CD4-positive, alpha-beta T cell treated with Interleukin-4 for 4 hours (primary cell): ENCODE data around the gene RPS6KC1.
"Not testable (repeated sequence)": the region's sequence is repeated elsewhere in the genome, so short reads cannot be mapped to it uniquely, and the experiment has no call there.

Source experiments
- DNase-seq: peaks from one replicate; pipeline ENCODE4 v3.0.0-alpha.2; 2020

The RPS6KC1 gene

GRCh38 chr1:213057264-213058059 is 6.4 kb downstream of the RPS6KC1 start:
- no peak for DNase-seq

- DNase-seq, result no peak
Measured at GRCh38 chr1:213060836-213061235, 9.8 kb downstream of the RPS6KC1 start.

DNA sequence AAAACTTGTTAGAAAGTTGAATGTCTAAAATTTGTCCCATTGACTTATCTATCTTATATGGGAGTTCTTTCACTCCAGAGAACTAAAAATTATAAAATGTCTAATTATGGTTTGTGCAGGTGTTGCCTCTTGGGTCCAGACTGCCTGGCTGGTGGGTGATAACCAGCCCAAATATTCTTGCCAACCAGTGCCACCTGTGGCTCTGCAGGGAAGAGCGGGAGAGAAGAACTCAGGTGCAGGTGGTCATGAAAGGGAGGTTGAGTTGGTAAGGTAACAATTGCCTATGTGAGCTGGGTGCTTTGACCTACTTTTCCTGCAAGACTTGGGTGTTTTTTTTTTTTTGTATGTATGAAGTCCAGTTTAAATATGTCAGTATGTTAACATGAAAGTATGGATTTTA is 10.2 kb downstream of the RPS6KC1 start:
- no peak for DNase-seq

- DNase-seq, result no peak
Measured at GRCh38 chr1:213065800-213066199, 14.8 kb downstream of the RPS6KC1 start.

- DNase-seq, result no peak
Measured at GRCh38 chr1:213066363-213066762, 15.3 kb downstream of the RPS6KC1 start.

DNA sequence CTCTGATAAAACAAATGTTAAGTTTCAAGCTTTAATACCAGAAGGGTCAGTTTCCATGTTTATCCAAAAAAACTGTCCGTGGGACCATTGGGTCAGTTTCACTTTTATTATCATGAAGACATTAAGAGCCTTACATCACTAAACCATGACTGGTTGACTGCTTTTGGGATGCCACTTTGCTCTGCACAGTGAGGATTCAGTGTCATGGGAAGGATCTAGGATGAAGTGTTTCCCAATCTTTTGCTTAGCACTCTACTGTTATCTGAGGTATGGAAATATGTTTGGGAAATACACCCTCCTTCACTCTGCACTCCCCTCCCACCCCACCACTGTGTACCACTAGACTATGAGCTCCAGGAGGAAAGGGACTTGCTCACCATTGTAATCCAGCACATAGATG is 16.3 kb downstream of the RPS6KC1 start:
- no peak for DNase-seq

DNA sequence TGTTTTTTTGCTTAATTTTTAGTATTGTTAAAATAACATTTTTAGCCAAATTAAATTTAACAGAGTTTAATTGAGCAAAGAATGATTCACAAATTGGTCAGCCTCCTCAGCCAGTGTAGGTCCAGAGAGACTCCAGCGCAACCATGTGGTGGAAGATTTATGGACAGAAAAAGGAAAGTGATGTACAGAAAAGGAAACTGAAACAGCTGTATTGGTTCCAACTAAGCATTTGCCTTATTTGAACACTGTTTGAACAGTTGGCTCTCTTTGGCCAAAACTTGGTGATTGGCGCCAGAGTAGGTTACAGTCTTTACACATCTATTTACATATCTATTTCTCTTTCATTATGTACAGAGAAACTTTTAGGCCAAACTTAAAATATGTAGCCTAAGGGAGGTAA is 19.4 kb downstream of the RPS6KC1 start:
- DNase-seq, result peak; percentile 18

- DNase-seq, result no peak
Measured at GRCh38 chr1:213075725-213076124, 24.7 kb downstream of the RPS6KC1 start.

DNA sequence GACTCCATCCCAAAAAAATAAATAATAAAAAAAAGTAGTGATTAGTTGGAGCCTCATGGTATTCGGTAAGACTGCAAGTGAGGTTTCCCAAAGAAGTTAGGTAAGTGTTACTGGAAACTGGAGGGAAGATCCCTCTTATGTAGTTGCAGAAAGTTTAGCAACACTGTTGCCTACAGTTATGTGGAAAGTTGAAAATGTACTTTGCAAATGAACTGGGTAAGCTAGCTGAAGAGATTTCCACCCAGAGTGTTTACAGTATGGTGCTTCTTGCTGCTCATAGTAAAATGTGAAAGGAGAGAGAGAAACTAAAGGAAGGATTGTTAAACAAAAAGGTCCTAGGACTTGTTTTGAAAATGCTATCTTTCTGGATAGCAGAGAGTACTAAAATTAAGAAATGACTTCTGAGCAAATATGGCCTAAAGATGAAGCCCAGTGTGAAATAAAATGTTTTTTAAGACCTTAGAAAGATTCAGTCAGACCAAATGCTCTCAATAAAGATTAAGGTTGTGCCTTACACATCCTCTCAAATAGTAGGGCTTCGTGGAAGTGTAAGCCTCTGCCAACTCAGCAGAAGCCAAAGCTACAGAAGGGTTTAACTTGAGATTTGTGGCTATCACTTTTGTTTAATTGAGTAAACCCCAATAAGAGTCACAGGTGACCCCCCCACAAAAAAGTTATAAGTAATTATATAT is 31.5 kb downstream of the RPS6KC1 start:
- no peak for DNase-seq

- peak; percentile 27 for DNase-seq
Measured at GRCh38 chr1:213083112-213083445, 32.0 kb downstream of the RPS6KC1 start.

DNA sequence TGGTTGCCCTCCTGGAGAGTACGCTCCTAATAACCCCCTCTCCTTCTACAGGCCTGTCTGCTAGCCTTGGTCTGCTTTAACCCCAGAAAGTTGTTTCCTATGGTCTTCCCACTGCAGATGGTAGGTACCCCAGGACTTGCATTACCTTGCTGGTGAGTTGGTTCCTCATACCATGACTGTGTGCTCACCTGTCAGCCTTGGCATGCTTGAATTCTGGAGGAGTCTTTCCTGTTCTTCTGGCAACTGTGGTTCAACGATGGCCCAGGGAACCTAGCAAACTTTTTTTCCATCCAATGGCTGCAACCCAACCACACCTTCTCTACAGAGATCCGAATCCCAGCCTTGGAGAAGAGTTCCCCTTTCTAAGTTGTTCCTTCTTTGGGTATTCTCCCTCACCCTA is 36.9 kb downstream of the RPS6KC1 start:
- no peak for DNase-seq

DNA sequence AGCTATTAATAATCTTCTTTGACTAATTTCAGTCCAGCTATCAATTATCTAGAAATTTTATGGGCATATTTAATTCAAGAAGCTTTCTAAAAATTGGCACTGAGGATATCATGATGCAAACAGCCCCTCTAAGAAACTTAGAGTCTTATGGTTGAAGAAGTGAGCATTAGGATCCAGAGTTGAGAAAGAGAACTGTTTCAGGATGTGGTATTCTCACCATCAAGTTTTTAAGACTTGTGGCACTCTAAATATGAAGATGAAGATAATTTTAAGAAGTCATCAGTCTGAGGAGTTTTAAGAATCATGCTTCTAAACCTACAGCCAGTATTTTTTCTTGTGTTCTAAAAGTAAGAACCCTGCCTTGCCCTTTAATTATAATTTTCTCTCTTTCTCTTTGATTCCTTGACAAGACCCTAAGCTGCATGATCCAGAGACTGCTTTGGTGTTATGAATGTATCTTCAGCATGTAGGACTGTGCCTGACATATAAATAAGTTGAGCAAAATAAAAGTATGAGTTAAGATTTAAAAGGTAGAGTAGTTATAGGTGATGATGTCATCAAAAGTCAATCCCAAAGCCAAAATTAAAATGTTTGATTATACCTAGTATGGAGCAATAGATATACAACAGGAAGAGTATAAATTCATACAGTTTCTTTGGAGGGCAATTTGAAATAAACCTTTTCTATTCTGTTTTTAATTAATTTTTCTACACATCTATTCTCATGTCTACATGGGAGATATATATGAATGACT is 39.1 kb downstream of the RPS6KC1 start:
- no peak for DNase-seq

GRCh38 chr1:213094446-213094845 is 43.4 kb downstream of the RPS6KC1 start:
- DNase-seq, result no peak

DNA sequence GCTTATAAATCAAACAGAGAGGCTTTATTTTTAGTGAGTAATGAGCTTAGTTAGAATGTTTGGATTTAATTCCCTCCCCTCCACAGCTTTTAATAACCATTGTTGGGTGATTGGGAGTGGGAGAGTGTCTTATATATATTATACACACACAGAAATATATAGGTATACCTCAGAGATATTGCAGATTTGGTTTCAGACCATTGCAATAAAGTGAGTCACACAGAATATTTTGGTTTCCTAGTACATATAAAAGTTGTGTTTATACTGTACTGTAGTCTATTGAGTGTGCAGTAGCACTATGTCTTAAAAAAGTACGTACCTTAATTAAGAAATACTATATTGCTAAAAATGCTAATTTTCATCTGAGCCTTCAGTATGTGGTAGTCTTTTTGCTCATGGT is 44.4 kb downstream of the RPS6KC1 start:
- DNase-seq, result no peak

- no peak for DNase-seq
Measured at GRCh38 chr1:213099682-213100399, 48.8 kb downstream of the RPS6KC1 start.

- DNase-seq, result not testable (repeated sequence)
Measured at GRCh38 chr1:213100565-213100964, 49.5 kb downstream of the RPS6KC1 start.

- DNase-seq, result no peak
Measured at GRCh38 chr1:213103377-213104306, 52.6 kb downstream of the RPS6KC1 start.

GRCh38 chr1:213104604-213105003 is 53.6 kb downstream of the RPS6KC1 start:
- no peak for DNase-seq

DNA sequence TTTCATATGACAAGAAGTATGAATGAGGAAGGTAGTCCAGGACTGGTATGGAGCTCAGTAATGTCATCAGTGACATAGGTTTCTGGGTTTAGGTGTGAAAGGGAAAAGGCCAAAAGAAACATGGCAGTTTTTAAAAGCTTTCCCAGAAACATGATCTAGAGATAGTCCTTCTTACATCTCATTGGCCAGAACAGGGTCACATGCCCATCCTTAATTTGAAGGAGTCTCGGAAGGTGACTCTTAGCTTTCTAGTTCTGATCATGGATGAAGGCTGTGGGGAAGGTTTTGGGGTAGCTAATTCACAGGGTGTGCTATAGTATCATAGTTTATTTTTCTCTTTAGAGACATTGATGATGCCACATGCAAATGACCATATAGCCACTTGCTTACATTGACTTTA is 55.3 kb downstream of the RPS6KC1 start:
- DNase-seq, result no peak

- no peak for DNase-seq
Measured at GRCh38 chr1:213107613-213108012, 56.6 kb downstream of the RPS6KC1 start.

- no peak for DNase-seq
Measured at GRCh38 chr1:213110349-213111300, 59.6 kb downstream of the RPS6KC1 start.
